Nephron (organoid): ENCODE data around the gene NUP155.
"Not testable (repeated sequence)": the region's sequence is repeated elsewhere in the genome, so short reads cannot be mapped to it uniquely, and the experiment has no call there.

ENCODE experiments used
- H3K27ac Mint-ChIP-seq, 3 experiments: 2 replicates each; pipeline ENCODE4 v1.8.0; 2020; ENCODE audit warnings: mixed read lengths in 3 of 3, mild to moderate bottlenecking in 2 of 3, moderate library complexity in 1 of 3
- H3K27me3 Mint-ChIP-seq: 2 replicates; pipeline ENCODE4 v1.8.0; 2021; ENCODE audit warnings: low read depth, mild to moderate bottlenecking, moderate library complexity, mixed read lengths
- H3K36me3 Mint-ChIP-seq: 2 replicates; pipeline ENCODE4 v1.8.0; 2020; ENCODE audit warnings: low read depth, mixed read lengths
- H3K4me1 Mint-ChIP-seq: 2 replicates; pipeline ENCODE4 v1.8.0; 2020; ENCODE audit warnings: mixed read lengths
- H3K4me3 Mint-ChIP-seq, 3 experiments: 2 replicates each; pipeline ENCODE4 v1.8.0; 2020; ENCODE audit warnings: mild to moderate bottlenecking in 3 of 3, mixed read lengths in 3 of 3, moderate library complexity in 2 of 3
- H3K9me3 Mint-ChIP-seq: 2 replicates; pipeline ENCODE4 v1.8.0; 2020; ENCODE audit warnings: mixed read lengths
- TF ChIP-seq, protein P1 (sequence below), 3 experiments: fragments of 200-600 bp; sonication (generic); IDR thresholded peaks; one replicate each; pipeline ENCODE4 v1.5.0; 2021; ENCODE audit warnings: antibody characterized with exemption in 3 of 3; ENCODE audit not compliant: unreplicated experiment in 3 of 3

Gene NUP155

DNA sequence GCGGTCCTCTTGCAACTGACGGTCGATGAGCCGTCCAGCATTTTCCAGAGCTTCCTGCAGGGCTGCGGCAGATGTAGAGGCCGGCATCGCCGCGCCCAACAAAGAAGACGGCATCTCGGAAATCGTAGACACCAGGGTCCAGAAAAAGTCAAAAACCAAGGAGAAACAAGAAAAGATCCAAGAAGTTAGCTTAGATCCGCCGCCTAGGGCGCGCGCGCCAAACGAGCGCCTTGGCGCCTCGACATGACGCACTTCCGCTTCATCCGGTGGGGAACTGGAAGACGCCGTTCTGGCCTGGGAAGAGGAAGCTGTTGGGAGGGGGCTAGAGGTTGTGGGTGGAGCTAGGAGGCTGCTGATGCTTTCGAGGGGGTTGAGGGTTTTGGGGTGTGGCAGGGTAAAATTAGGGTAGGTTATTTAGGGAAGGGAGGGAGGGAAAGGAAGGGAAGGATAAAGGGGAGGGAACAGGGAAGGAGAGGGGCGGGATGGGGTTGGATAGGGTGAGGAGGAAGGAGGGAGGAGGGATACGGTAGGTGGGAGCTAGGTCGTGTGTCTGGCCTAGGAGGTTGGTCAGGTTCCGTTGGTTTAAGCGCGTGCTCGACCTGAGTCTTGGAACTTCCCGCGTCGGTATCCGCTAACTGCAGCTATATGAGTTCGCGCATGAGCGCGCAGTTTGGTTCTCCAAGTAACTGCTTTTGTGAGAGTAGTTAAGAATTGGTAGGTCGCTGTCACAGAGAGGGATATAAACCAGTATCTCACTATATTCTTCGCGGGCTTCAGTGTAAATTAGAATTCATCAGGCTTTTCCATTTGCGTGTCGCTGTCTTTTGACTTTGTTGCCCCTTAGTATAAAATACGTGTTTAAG, at the start of gene NUP155:
Gene NUP155 (minus strand): TSS at position 243 of the 863 bp plus-strand sequence. CDS start 129 bp downstream, at position 114.
- Mint-ChIP-seq H3K27ac (peak within 1 kb of the TSS; percentile 81 to 94 (median 93)), H3K9me3 (no peaks in the 10 kb centered on the region), H3K4me3 (peak within 1 kb of the TSS; percentile 97), H3K4me1 (peaks cover 21% of the 10 kb centered on the region), H3K27me3 (no peaks in the 10 kb centered on the region), H3K36me3 (no peaks in the 10 kb centered on the region)
- TF ChIP-seq, protein P1, sequence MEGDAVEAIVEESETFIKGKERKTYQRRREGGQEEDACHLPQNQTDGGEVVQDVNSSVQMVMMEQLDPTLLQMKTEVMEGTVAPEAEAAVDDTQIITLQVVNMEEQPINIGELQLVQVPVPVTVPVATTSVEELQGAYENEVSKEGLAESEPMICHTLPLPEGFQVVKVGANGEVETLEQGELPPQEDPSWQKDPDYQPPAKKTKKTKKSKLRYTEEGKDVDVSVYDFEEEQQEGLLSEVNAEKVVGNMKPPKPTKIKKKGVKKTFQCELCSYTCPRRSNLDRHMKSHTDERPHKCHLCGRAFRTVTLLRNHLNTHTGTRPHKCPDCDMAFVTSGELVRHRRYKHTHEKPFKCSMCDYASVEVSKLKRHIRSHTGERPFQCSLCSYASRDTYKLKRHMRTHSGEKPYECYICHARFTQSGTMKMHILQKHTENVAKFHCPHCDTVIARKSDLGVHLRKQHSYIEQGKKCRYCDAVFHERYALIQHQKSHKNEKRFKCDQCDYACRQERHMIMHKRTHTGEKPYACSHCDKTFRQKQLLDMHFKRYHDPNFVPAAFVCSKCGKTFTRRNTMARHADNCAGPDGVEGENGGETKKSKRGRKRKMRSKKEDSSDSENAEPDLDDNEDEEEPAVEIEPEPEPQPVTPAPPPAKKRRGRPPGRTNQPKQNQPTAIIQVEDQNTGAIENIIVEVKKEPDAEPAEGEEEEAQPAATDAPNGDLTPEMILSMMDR (IDR thresholded peaks at IDR 0.05; ENCODE audit: unreplicated experiment in 3 of 3) = no peak

DNA sequence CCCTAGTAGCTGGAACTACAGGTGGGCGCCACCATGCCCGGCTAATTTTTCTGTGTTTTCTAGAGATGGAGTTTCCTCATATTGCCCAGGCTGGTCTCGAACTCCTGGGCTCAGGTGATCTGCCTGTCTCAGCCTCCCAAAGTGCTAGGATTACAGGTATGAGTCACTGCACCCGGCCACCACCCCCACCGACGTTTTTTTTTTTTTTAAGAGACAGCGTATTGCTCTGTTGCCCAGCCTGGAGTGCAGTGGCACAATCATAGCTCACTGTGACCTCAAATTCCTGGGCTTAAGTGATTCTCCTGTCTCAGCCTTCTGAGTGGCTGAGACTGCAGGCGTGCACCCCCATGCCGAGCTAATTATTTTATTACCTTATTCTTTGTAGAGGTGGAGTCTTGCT, 46.4 kb upstream of the NUP155 start:
- Mint-ChIP-seq H3K9me3 (no peaks in the 10 kb centered on the region), H3K36me3 (peaks cover 48% of the 10 kb centered on the region), H3K4me1 (no peaks in the 10 kb centered on the region), H3K4me3 (no peak overlapping the region), H3K27ac (no peak overlapping the region), H3K27me3 (no peaks in the 10 kb centered on the region)
- TF ChIP-seq, protein P1 (IDR thresholded peaks at IDR 0.05; ENCODE audit: unreplicated experiment in 3 of 3) = no peak

DNA sequence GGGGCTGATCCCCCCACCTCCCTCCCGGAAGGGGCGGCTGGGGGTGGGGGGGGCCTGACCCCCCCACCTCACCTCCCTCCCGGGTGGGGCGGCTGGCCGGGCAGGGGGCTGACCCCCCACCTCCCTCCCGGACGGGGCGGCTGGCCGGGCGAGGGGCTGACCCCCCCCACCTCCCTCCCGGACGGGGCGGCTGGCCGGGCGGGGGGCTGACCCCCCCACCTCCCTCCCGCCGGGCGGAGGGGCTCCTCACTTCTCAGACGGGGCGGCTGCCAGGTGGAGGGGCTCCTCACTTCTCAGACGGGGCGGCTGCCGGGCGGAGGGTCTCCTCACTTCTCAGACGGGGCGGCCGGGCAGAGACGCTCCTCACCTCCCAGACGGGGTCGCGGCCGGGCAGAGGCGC, 44.5 kb upstream of the NUP155 start:
- not testable (repeated sequence) for H3K4me3 Mint-ChIP-seq, H3K4me1 Mint-ChIP-seq, H3K27me3 Mint-ChIP-seq, H3K27ac Mint-ChIP-seq, H3K9me3 Mint-ChIP-seq
- H3K36me3 Mint-ChIP-seq = peaks cover 39% of the 10 kb centered on the region

DNA sequence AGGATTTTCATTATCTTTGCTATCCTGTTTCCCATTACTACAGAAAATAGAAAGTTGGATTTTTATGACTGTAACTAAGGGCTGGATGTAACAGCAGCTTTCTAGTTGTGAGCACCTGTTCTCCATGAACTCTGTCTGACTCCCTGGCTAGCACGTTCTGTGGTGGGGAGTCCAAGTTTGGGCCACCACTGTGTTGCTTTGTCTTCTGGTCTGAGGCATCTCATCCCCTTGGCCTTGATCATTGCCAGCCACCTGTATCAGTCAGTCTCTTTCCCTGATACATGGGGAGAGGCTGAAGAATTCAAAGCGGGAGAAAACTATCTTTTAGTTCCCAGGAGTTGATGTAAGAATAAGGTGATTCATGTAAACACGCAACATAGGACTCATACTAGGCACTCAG, 41.6 kb upstream of the NUP155 start:
- no peaks in the 10 kb centered on the region for H3K4me1 Mint-ChIP-seq
- no peak overlapping the region for H3K27ac Mint-ChIP-seq
- H3K4me3 Mint-ChIP-seq = no peak overlapping the region

DNA sequence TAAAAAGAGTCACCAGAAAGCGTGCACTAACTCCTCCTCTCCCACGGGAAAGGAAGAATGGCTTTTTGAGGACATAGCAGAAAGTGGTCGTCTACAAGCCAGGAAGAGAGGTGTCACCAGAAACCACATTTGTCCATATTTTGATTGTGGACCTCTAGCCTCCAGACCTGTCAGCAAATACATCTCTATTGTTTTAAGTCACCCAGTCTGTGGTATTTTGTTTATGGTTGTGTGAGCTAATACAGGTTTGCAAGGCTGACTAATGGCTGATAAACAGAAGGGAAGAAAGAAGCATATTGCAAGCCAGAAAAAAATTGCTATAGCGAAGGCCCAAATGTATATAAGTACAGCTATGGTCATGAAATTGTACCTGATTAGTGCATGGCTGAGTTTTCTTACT, 29.6 kb upstream of the NUP155 start:
- TF ChIP-seq, protein P1 (IDR thresholded peaks at IDR 0.05; ENCODE audit: unreplicated experiment in 3 of 3) = no peak
- H3K4me1 Mint-ChIP-seq = no peaks in the 10 kb centered on the region
- H3K27ac Mint-ChIP-seq = no peak overlapping the region
- no peaks in the 10 kb centered on the region for H3K27me3 Mint-ChIP-seq
- H3K36me3 Mint-ChIP-seq = peaks cover 45% of the 10 kb centered on the region
- H3K9me3 Mint-ChIP-seq = no peaks in the 10 kb centered on the region
- no peak overlapping the region for H3K4me3 Mint-ChIP-seq

More for the DNA sequence above, 41.6 kb upstream of the NUP155 start:
- TF ChIP-seq, protein P1 (IDR thresholded peaks at IDR 0.05; ENCODE audit: unreplicated experiment in 3 of 3) = no peak
- no peaks in the 10 kb centered on the region for H3K27me3 Mint-ChIP-seq
- no peaks in the 10 kb centered on the region for H3K9me3 Mint-ChIP-seq
- peaks cover 33% of the 10 kb centered on the region for H3K36me3 Mint-ChIP-seq

DNA sequence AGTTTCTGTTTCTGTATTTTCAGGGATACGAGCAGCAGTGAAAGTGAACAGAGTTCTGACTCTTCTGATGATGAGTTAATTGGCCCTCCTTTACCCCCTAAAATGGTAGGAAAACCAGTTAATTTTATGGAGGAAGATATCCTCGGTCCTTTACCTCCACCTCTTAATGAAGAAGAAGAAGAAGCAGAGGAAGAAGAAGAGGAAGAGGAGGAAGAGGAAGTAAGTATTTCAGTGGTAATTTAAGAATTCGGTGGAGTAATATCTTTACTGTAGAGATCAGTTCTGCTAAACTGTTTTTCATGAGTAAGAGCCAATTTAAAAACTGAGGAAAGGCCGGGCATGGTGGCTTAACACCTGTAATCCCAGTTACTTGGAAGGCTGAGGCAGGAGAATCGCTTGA, 25.4 kb upstream of the NUP155 start:
- no peaks in the 10 kb centered on the region for H3K9me3 Mint-ChIP-seq
- H3K27me3 Mint-ChIP-seq = no peaks in the 10 kb centered on the region
- TF ChIP-seq, protein P1 (IDR thresholded peaks at IDR 0.05; ENCODE audit: unreplicated experiment in 3 of 3) = no peak
- peaks cover 54% of the 10 kb centered on the region for H3K36me3 Mint-ChIP-seq
- H3K4me1 Mint-ChIP-seq = no peaks in the 10 kb centered on the region
- H3K4me3 Mint-ChIP-seq = no peak overlapping the region
- no peak overlapping the region for H3K27ac Mint-ChIP-seq
